Heart left ventricle (tissue), 16 donors: Measurements from ENCODE around the gene NUAK1. TPM values are rescaled to one million over a fixed set of nuclear protein-coding genes. Genes with fewer than 3 reads are reported as not detected.

ENCODE experiments used
- ATAC-seq, 4 donors: fragments of 200-7000 bp; cut with Tn5 transposase; one replicate each; pipeline ENCODE4 v1.9.1; 2020 to 2022; ENCODE audit warnings: moderate library complexity in 4 of 4, mild to moderate bottlenecking in 3 of 4, moderate number of reproducible peaks in 1 of 4
- DNase-seq, 5 donors: peaks; one replicate each; pipeline ENCODE4 v3.0.0-alpha.2; 2020
- H3K27ac ChIP-seq, 12 donors: fragments of 200-600 bp; sonication (generic) in 4 of 12; one replicate each; pipeline versions ENCODE4 v1.5.0 to v1.8.0; 2016 to 2022; ENCODE audit warnings: mild to moderate bottlenecking in 2 of 12
- H3K27me3 ChIP-seq, 9 donors: fragments of 200-600 bp; sonication (generic) in 2 of 9; one replicate each; pipeline versions ENCODE4 v1.5.1 to v1.8.0; 2016 to 2022; ENCODE audit warnings: mild to moderate bottlenecking in 3 of 9
- H3K36me3 ChIP-seq, 9 donors: fragments of 200-600 bp; sonication (generic) in 2 of 9; one replicate each; pipeline versions ENCODE4 v1.5.0 to v1.8.0; 2018 to 2022; ENCODE audit warnings: mild to moderate bottlenecking in 2 of 9
- H3K4me1 ChIP-seq, 12 donors: fragments of 200-600 bp; sonication (generic) in 4 of 12; one replicate each; pipeline versions ENCODE4 v1.5.0 to v1.8.0; 2016 to 2022; ENCODE audit warnings: mild to moderate bottlenecking in 3 of 12
- H3K4me3 ChIP-seq, 12 donors: fragments of 200-600 bp; sonication (generic) in 4 of 12; one replicate each; pipeline versions ENCODE4 v1.5.0 to v1.8.0; 2017 to 2022; ENCODE audit warnings: mild to moderate bottlenecking in 9 of 12, moderate library complexity in 4 of 12
- H3K9me3 ChIP-seq, 12 donors: fragments of 200-600 bp; sonication (generic) in 4 of 12; one replicate each; pipeline versions ENCODE4 v1.5.0 to v1.8.0; 2016 to 2022; ENCODE audit warnings: mild to moderate bottlenecking in 1 of 12
- POLR2A ChIP-seq, 2 donors: fragments of 450-650 bp; IDR thresholded peaks; one replicate each; pipeline ENCODE4 v1.6.1; 2017; ENCODE audit warnings: antibody characterized with exemption in 2 of 2, mild to moderate bottlenecking in 2 of 2, moderate library complexity in 2 of 2
- WGBS, 4 donors: extraction: QIAGEN DNeasy Blood & Tissue Kit in 2 of 4; methylation state at CpG; one replicate each; pipeline versions ENCODE4 v1.1.5 to v1.1.7; 2013 to 2018; 5-methylcytosine and 5-hydroxymethylcytosine counted together
- intact Hi-C, 10 donors: fragments of 100-400 bp; cut with DNase I; formaldehyde crosslinking; loops; one replicate each; pipeline versions ENCODE4 v1.11.1 to v1.14.2; 2022
- polyA plus RNA-seq, 2 donors: library from polyadenylated mRNA; stranded (reverse); fragments of 200-250 nt; gene quantifications; one replicate each; pipeline ENCODE4 v1.2.3, GENCODE V29; 2013
- total RNA-seq, 9 donors: library from RNA; depleted of rRNA in 2 of 9; stranded (reverse); fragments of >200 nt in 2 of 9; fragmentation: NEBNext Ultra II Directional in 3 of 9; extraction: Animal tissue kit (Norgen Biotek cat#: 25700) in 3 of 9; gene quantifications; one replicate each; pipeline versions ENCODE4 v1.1.0 to v1.2.4, GENCODE V29; 2016 to 2023
- TF ChIP-seq, protein P1 (sequence below), 12 donors: fragments of 200-600 bp; sonication (generic) in 4 of 12; IDR thresholded peaks; one replicate each; pipeline versions ENCODE4 v1.5.0 to v1.8.0; 2018 to 2022; ENCODE audit warnings: antibody characterized with exemption in 12 of 12, mild to moderate bottlenecking in 5 of 12
- donor health status: ischemic (EF 13 %, LVEDD 7.1; RV severe dilation, severe dysfunction).
- donor health status: healthy with polysubstance abuse.
- donor health status: DM: no; HTN: yes; CAD: no.
- donor health status: DM: no; HTN: no; CAD: no.
- donor health status: ischemic (EF 25% LVEDD 6.9; RV normal size, moderate dysfunction).
- donor health status: ischemic (EF 25% LVEDD 5.7; RV mildly dilated, moderate dysfunction).
- donor health status: healthy.
- donor health status: DM: yes; HTN: yes; CAD: no.
- donor health status: ischemic (EF 35%, LVEDD 5.7; RV mildly dilated, moderate dysfunction).
- donor health status: nonischemic (EF 11% LVEDD 7.7; RV severe dilation, severe dysfunction).
- donor health status: DM: yes; HTN: yes; CAD: no.
- donor health status: PGD.
- donor health status: ischemic (EF 29% LVEDD 5.4; RV normal size, mild dysfunction).
- donor health status: nonischemic (EF 23%, LVEDD 6.1; RV moderate dilation, normal function).

The NUAK1 gene
- total and polyA plus RNA-seq, 11 donors: 10.5 to 50.7 (median 39.4) TPM

GRCh38 chr12:106113824-106114446, 24.8 kb downstream of the NUAK1 start:
- 35 to 41% (median 38%) methylated on average over 10 of the region's 10 CpGs for WGBS, 4 donors

GRCh38 chr12:106113446-106113823, 25.3 kb downstream of the NUAK1 start:
- Histone ChIP-seq H3K4me3 (peak overlapping the region in 1 of 12 donors; percentile 0), H3K27me3 (no peaks in the 10 kb centered on the region), H3K4me1 (peaks cover 23 to 100% (median 87%) of the 10 kb centered on the region in 12 donors), H3K27ac (peak overlapping the region; percentile 30 to 99 (median 75)), H3K36me3 (no peaks in the 10 kb centered on the region), H3K9me3 (no peaks in the 10 kb centered on the region)
- WGBS, 4 donors: 29 to 44% (median 32%) methylated on average over 1 of the region's 1 CpG
- DNase-seq: no peak
- ATAC-seq: peak in 1 of 4 donors; percentile 31
- intact Hi-C loops: no loop called here
- TF ChIP-seq POLR2A (IDR thresholded peaks at IDR 0.05): no peak
- TF ChIP-seq, protein P1, sequence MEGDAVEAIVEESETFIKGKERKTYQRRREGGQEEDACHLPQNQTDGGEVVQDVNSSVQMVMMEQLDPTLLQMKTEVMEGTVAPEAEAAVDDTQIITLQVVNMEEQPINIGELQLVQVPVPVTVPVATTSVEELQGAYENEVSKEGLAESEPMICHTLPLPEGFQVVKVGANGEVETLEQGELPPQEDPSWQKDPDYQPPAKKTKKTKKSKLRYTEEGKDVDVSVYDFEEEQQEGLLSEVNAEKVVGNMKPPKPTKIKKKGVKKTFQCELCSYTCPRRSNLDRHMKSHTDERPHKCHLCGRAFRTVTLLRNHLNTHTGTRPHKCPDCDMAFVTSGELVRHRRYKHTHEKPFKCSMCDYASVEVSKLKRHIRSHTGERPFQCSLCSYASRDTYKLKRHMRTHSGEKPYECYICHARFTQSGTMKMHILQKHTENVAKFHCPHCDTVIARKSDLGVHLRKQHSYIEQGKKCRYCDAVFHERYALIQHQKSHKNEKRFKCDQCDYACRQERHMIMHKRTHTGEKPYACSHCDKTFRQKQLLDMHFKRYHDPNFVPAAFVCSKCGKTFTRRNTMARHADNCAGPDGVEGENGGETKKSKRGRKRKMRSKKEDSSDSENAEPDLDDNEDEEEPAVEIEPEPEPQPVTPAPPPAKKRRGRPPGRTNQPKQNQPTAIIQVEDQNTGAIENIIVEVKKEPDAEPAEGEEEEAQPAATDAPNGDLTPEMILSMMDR (IDR thresholded peaks at IDR 0.05): no peak

More at GRCh38 chr12:106113824-106114446, 24.8 kb downstream of the NUAK1 start:
- peak in 1 of 5 donors; percentile 25 for DNase-seq
- intact Hi-C loops: no loop called here
- H3K27me3 ChIP-seq: no peaks in the 10 kb centered on the region
- ATAC-seq: peak; percentile 27 to 71 (median 48)
- no peaks in the 10 kb centered on the region for H3K36me3 ChIP-seq
- no peak for TF ChIP-seq POLR2A (IDR thresholded peaks at IDR 0.05)
- TF ChIP-seq, protein P1 (IDR thresholded peaks at IDR 0.05): no peak
- H3K4me1 ChIP-seq: peaks cover 20 to 100% (median 87%) of the 10 kb centered on the region in 12 donors
- H3K27ac ChIP-seq: peak overlapping the region; percentile 30 to 99 (median 75)
- peak overlapping the region in 1 of 12 donors; percentile 0 for H3K4me3 ChIP-seq
- H3K9me3 ChIP-seq: no peaks in the 10 kb centered on the region

DNA sequence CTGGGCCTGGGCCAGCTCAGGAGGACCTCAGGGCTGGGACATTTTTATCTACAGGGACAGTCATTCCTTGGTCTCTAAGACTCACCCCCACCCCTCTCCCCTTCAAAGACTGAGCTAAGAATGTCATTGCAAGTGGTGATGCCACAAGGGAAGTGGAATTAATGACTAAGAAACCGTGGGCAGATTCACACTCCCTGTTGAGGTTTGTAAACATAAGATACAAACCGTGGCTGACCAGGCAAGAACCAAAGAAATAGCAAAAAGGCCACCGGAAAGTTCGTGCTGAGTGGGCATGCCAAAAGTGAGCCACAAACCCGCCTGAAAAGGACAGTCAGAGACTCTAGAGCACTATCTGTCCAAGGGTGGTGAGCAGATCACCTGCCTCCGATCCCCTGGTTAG, 25.7 kb downstream of the NUAK1 start:
- H3K36me3 ChIP-seq: no peaks in the 10 kb centered on the region
- ATAC-seq (no peak), DNase-seq (peak in 1 of 5 donors; percentile 26)
- peaks cover 26 to 100% (median 87%) of the 10 kb centered on the region in 12 donors for H3K4me1 ChIP-seq
- TF ChIP-seq, protein P1 (IDR thresholded peaks at IDR 0.05): no peak
- no peak for TF ChIP-seq POLR2A (IDR thresholded peaks at IDR 0.05)
- 33 to 53% (median 49%) methylated on average over 6 of the region's 6 CpGs for WGBS, 4 donors
- H3K9me3 ChIP-seq: no peaks in the 10 kb centered on the region
- H3K4me3 ChIP-seq: no peak overlapping the region
- intact Hi-C loops: no loop called here
- H3K27ac ChIP-seq: peak overlapping the region; percentile 30 to 99 (median 75)
- H3K27me3 ChIP-seq: no peaks in the 10 kb centered on the region

DNA sequence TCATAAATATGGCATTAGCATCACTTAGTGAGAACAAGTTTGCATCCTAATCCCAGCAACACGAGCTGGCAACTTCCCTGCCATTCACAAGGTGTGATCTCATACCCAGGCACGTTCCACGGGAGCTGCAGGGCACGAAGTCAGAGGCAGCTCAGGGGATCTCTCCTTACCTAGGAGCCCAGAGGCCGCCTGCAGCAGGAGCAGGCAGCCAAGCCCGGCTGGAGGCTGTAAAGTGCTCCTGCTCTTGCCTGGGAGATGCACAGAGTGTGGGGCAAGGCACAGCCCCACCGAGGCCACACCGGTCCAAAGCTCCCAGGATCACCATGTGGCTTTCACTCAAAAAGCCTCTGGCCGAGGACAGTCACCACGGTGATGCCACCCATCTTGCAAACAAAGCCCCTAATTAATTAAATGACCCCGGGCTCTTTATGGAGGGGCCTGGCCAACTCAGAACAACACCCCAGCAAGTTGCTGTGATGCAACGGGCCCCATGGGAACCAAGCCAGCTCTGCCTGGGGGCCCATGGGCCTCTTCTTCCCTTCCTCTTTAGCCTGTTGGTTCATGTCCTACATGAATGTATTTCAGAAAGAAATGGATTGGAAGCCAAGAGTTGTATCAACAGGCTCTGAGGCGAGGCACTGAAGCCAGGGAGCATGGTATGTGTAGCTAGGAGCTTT, 26.5 kb downstream of the NUAK1 start:
- Histone ChIP-seq H3K27ac (peak overlapping the region in 11 of 12 donors; percentile 0 to 99 (median 76)), H3K4me3 (no peak overlapping the region), H3K4me1 (peaks cover 27 to 100% (median 89%) of the 10 kb centered on the region in 12 donors), H3K36me3 (no peaks in the 10 kb centered on the region), H3K9me3 (no peaks in the 10 kb centered on the region), H3K27me3 (no peaks in the 10 kb centered on the region)
- DNase-seq (peak in 2 of 5 donors; percentile 56 to 58), ATAC-seq (peak in 3 of 4 donors; percentile 14 to 23 (median 14))
- intact Hi-C loops: no loop called here
- TF ChIP-seq, protein P1 (IDR thresholded peaks at IDR 0.05): no peak
- no peak for TF ChIP-seq POLR2A (IDR thresholded peaks at IDR 0.05)
- 41 to 60% (median 46%) methylated on average over 12 to 13 of the region's 13 CpGs for WGBS, 4 donors
